ENCODE data around the gene LMTK2.

The LMTK2 gene

DNA sequence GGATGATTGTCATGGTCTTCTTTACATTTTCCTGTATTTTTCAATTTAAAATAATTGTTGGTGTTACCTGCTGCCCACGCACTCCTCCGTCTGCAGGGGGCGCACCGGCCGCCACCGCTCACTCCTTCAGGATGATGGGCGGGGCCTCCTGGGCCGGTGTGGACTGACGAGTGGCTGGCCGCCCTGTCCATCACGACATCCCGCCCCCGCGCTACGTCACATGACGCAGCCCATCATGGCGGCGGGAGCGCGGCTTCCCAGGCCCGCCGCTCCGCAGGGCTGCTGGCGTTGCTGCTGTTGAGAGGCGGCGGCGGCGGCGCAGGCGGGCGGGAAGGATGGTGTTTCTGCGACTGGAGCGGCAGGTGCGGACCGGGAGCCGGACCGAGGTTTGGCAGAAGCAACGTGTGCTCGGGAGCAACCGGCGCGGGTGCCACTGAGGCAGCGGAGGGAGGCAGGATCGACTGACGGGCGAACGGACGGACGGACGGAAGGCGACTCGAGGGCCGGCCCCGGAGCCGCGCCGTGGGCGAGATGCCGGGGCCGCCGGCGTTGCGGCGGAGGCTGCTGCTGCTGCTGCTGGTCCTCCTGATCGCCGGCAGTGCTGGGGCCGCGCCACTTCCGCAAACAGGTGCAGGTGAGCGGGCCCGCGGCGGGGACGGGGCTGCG, at the start of gene LMTK2:
LMTK2 (plus strand) TSS at position 216 of the 666 bp plus-strand sequence; CDS start at position 532, 316 bp downstream.
- Histone ChIP-seq H3K27ac (ENCODE audit: low read depth, low read length) (no peak within 1 kb of the TSS), H3K4me3 (ENCODE audit: insufficient read depth, low read length, poor library complexity, severe bottlenecking) (peak within 1 kb of the TSS; percentile 94), H3K9ac (ENCODE audit: low read length) (peak within 1 kb of the TSS; percentile 88), H3F3A (ENCODE audit: insufficient read depth) (no peaks in the 10 kb centered on the region), H3K9me2 (replicated peaks; ENCODE audit: insufficient read depth, low read length) (no peaks in the 10 kb centered on the region), H4K20me1 (ENCODE audit: low read depth, low read length) (peaks cover 37% of the 10 kb centered on the region), H2AFZ (ENCODE audit: low read depth, low read length, severe bottlenecking) (peak within 1 kb of the TSS; percentile 98), H3K27me3 (ENCODE audit: low read length) (no peaks in the 10 kb centered on the region), H3K9me3 (ENCODE audit: insufficient read depth, low read length) (no peaks in the 10 kb centered on the region), H3K36me3 (ENCODE audit: low read length) (no peaks in the 10 kb centered on the region), H3K79me2 (ENCODE audit: insufficient read depth, low read length) (peaks cover 43% of the 10 kb centered on the region), H3K4me2 (ENCODE audit: low read depth, low read length, poor library complexity, severe bottlenecking) (peak within 1 kb of the TSS; percentile 77)
- TF ChIP-seq, protein P1, sequence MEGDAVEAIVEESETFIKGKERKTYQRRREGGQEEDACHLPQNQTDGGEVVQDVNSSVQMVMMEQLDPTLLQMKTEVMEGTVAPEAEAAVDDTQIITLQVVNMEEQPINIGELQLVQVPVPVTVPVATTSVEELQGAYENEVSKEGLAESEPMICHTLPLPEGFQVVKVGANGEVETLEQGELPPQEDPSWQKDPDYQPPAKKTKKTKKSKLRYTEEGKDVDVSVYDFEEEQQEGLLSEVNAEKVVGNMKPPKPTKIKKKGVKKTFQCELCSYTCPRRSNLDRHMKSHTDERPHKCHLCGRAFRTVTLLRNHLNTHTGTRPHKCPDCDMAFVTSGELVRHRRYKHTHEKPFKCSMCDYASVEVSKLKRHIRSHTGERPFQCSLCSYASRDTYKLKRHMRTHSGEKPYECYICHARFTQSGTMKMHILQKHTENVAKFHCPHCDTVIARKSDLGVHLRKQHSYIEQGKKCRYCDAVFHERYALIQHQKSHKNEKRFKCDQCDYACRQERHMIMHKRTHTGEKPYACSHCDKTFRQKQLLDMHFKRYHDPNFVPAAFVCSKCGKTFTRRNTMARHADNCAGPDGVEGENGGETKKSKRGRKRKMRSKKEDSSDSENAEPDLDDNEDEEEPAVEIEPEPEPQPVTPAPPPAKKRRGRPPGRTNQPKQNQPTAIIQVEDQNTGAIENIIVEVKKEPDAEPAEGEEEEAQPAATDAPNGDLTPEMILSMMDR (IDR thresholded peaks at IDR 0.05; ENCODE audit: insufficient read depth, low read length, poor library complexity, severe bottlenecking), result peak; percentile 98
- TF ChIP-seq EZH2phosphoT487 (conservative IDR thresholded peaks at IDR 0.05; ENCODE audit: low read length), result no peak

DNA sequence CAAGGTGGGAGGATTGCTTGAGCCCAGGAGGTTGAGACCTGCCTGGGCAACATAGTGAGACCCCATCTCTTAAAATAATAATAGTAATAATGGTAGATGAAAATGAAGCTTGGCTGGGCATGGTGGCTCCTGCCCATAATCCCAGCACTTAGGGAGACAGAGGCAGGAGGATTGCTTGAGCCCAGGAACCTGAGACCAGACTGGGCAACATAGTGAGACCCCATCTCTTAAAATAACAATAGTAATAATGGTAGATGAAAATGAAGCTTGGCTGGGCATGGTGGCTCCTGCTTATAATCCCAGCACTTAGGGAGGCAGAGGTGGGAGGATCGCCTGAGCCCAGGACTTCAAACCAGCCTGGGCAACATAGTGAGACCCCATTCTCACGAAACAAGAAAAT, 49.5 kb upstream of the LMTK2 start:
- Histone ChIP-seq H3F3A (ENCODE audit: insufficient read depth) (no peaks in the 10 kb centered on the region), H3K27me3 (ENCODE audit: low read length) (no peaks in the 10 kb centered on the region), H3K27ac (ENCODE audit: low read depth, low read length) (no peak overlapping the region), H3K4me3 (ENCODE audit: insufficient read depth, low read length, poor library complexity, severe bottlenecking) (no peak overlapping the region), H3K9ac (ENCODE audit: low read length) (no peak overlapping the region), H2AFZ (ENCODE audit: low read depth, low read length, severe bottlenecking) (no peak overlapping the region), H3K36me3 (ENCODE audit: low read length) (no peaks in the 10 kb centered on the region), H3K9me3 (ENCODE audit: insufficient read depth, low read length) (no peaks in the 10 kb centered on the region), H4K20me1 (ENCODE audit: low read depth, low read length) (no peaks in the 10 kb centered on the region), H3K79me2 (ENCODE audit: insufficient read depth, low read length) (no peaks in the 10 kb centered on the region), H3K4me2 (ENCODE audit: low read depth, low read length, poor library complexity, severe bottlenecking) (no peak overlapping the region), H3K9me2 (replicated peaks; ENCODE audit: insufficient read depth, low read length) (no peaks in the 10 kb centered on the region)
- TF ChIP-seq, protein P1 (IDR thresholded peaks at IDR 0.05; ENCODE audit: insufficient read depth, low read length, poor library complexity, severe bottlenecking), result no peak
- TF ChIP-seq EZH2phosphoT487 (conservative IDR thresholded peaks at IDR 0.05; ENCODE audit: low read length), result no peak

DNA sequence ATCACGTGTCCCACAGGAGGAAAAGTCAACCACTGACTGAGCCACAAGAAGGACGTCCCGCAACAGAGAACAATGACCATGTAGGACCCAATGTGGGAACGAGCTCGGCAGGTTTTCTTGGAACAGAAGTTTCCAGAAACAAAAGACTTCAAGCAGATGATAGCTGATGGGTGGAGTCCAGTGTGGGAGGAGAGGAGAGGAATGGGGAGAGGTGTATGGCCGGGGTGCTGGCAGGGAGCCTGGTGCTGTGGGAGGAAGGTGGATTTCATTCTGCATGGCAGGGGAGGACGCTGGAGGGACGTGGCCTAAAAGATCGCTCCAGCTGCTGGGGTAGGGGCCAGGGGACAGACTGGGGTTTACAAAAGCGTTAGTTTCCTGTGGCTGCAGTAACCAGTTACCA, 48.5 kb upstream of the LMTK2 start:
- Histone ChIP-seq H3F3A (ENCODE audit: insufficient read depth) (no peaks in the 10 kb centered on the region), H2AFZ (ENCODE audit: low read depth, low read length, severe bottlenecking) (no peak overlapping the region), H3K27me3 (ENCODE audit: low read length) (no peaks in the 10 kb centered on the region), H3K4me2 (ENCODE audit: low read depth, low read length, poor library complexity, severe bottlenecking) (no peak overlapping the region), H3K36me3 (ENCODE audit: low read length) (no peaks in the 10 kb centered on the region), H3K9me3 (ENCODE audit: insufficient read depth, low read length) (no peaks in the 10 kb centered on the region), H3K9ac (ENCODE audit: low read length) (no peak overlapping the region), H3K9me2 (replicated peaks; ENCODE audit: insufficient read depth, low read length) (no peaks in the 10 kb centered on the region), H3K79me2 (ENCODE audit: insufficient read depth, low read length) (no peaks in the 10 kb centered on the region), H3K27ac (ENCODE audit: low read depth, low read length) (no peak overlapping the region), H3K4me3 (ENCODE audit: insufficient read depth, low read length, poor library complexity, severe bottlenecking) (no peak overlapping the region), H4K20me1 (ENCODE audit: low read depth, low read length) (no peaks in the 10 kb centered on the region)
- no peak for TF ChIP-seq EZH2phosphoT487 (conservative IDR thresholded peaks at IDR 0.05; ENCODE audit: low read length)
- TF ChIP-seq, protein P1 (IDR thresholded peaks at IDR 0.05; ENCODE audit: insufficient read depth, low read length, poor library complexity, severe bottlenecking), result no peak

All from SU-DHL-6 (cell line).